ENCODE data around the gene MMAB.

GRCh38 chr12:109589691-109590245, 16.5 kb upstream of the MMAB start:
- no peak for TF ChIP-seq POLR2AphosphoS5 (IDR thresholded peaks at IDR 0.05; ENCODE audit: low read depth, low read length)
- TF ChIP-seq POLR2A (IDR thresholded peaks at IDR 0.05; ENCODE audit: low read depth, low read length): no peak

All from GM12891 (cell line).